Stimulated activated naive CD8-positive, alpha-beta T cell treated with anti-CD3 and anti-CD28 coated beads, Interleukin-15, amount 100 ng/mL, for 72 hours (primary cell): ENCODE measurements around the gene DTD1.
A peak's percentile ranks its signal among the peaks of the same experiment; 100 is the strongest.

ENCODE experiments used
- ATAC-seq: fragments of 150-1000 bp; cut with Tn5 transposase; 2 replicates; pipeline ENCODE4 v1.10.0; 2021; ENCODE audit warnings: mild to moderate bottlenecking, moderate library complexity
- DNase-seq, 2 donors: peaks; one replicate each; pipeline ENCODE4 v3.0.0; 2021 to 2022
- H3K27ac Mint-ChIP-seq, 2 donors: one replicate each; pipeline ENCODE4 v1.8.0; 2022; ENCODE audit warnings: mild to moderate bottlenecking in 2 of 2, mixed read lengths in 2 of 2, moderate library complexity in 2 of 2
- H3K27me3 Mint-ChIP-seq: one replicate; pipeline ENCODE4 v1.8.0; 2022; ENCODE audit warnings: mixed read lengths
- H3K4me1 Mint-ChIP-seq: one replicate; pipeline ENCODE4 v1.8.0; 2022; ENCODE audit warnings: mild to moderate bottlenecking, mixed read lengths
- H3K4me3 Mint-ChIP-seq, 2 donors: one replicate each; pipeline ENCODE4 v1.8.0; 2022; ENCODE audit warnings: mild to moderate bottlenecking in 2 of 2, mixed read lengths in 2 of 2, moderate library complexity in 1 of 2
- H3K9me3 Mint-ChIP-seq, 2 donors: one replicate each; pipeline ENCODE4 v1.8.0; 2022; ENCODE audit warnings: mixed read lengths in 2 of 2

Gene DTD1

GRCh38 chr20:18728870-18729224 is 141.0 kb downstream of the DTD1 start:
- Mint-ChIP-seq H3K27me3 (no peaks in the 10 kb centered on the region), H3K4me3 (no peak overlapping the region), H3K27ac (no peak overlapping the region), H3K4me1 (peaks cover 12% of the 10 kb centered on the region), H3K9me3 (no peaks in the 10 kb centered on the region)
- no peak for ATAC-seq
- no peak for DNase-seq

- Mint-ChIP-seq H3K9me3 (no peaks in the 10 kb centered on the region), H3K27ac (no peak overlapping the region), H3K4me1 (peaks cover 12% of the 10 kb centered on the region), H3K4me3 (no peak overlapping the region), H3K27me3 (no peaks in the 10 kb centered on the region)
- ATAC-seq (no peak), DNase-seq (no peak)
These were observed 141.5 kb downstream of the DTD1 start for GRCh38 chr20:18729231-18729825.

GRCh38 chr20:18731940-18732339 is 144.1 kb downstream of the DTD1 start:
- Mint-ChIP-seq H3K27ac (no peak overlapping the region), H3K9me3 (no peaks in the 10 kb centered on the region), H3K4me3 (no peak overlapping the region), H3K27me3 (no peaks in the 10 kb centered on the region), H3K4me1 (peaks cover 9% of the 10 kb centered on the region)
- ATAC-seq = no peak
- DNase-seq = no peak

GRCh38 chr20:18734525-18735189 is 146.8 kb downstream of the DTD1 start:
- Mint-ChIP-seq H3K4me1 (peaks cover 11% of the 10 kb centered on the region), H3K4me3 (no peak overlapping the region), H3K27me3 (no peaks in the 10 kb centered on the region), H3K27ac (no peak overlapping the region), H3K9me3 (no peaks in the 10 kb centered on the region)
- DNase-seq (no peak), ATAC-seq (no peak)

- ATAC-seq (no peak), DNase-seq (no peak)
- peak overlapping the region in 1 of 2 donors; percentile 93 for H3K27ac Mint-ChIP-seq
- H3K4me1 Mint-ChIP-seq = peaks cover 11% of the 10 kb centered on the region
- no peaks in the 10 kb centered on the region for H3K27me3 Mint-ChIP-seq
- no peaks in the 10 kb centered on the region for H3K9me3 Mint-ChIP-seq
- no peak overlapping the region for H3K4me3 Mint-ChIP-seq
These were observed 149.3 kb downstream of the DTD1 start for GRCh38 chr20:18737140-18737539.

- H3K9me3 Mint-ChIP-seq = no peaks in the 10 kb centered on the region
- H3K27me3 Mint-ChIP-seq = no peaks in the 10 kb centered on the region
- no peak overlapping the region for H3K27ac Mint-ChIP-seq
- no peak overlapping the region for H3K4me3 Mint-ChIP-seq
- ATAC-seq = no peak
- DNase-seq = no peak
- H3K4me1 Mint-ChIP-seq = peaks cover 11% of the 10 kb centered on the region
These were observed 150.2 kb downstream of the DTD1 start for GRCh38 chr20:18738055-18738454.

- ATAC-seq (no peak), DNase-seq (no peak)
- Mint-ChIP-seq H3K9me3 (no peaks in the 10 kb centered on the region), H3K4me3 (no peak overlapping the region), H3K27ac (no peak overlapping the region), H3K4me1 (peaks cover 11% of the 10 kb centered on the region), H3K27me3 (no peaks in the 10 kb centered on the region)
These were observed 151.0 kb downstream of the DTD1 start for GRCh38 chr20:18738888-18739287.

GRCh38 chr20:18739751-18740166 is 151.9 kb downstream of the DTD1 start:
- ATAC-seq = no peak
- H3K9me3 Mint-ChIP-seq = no peaks in the 10 kb centered on the region
- no peaks in the 10 kb centered on the region for H3K27me3 Mint-ChIP-seq
- DNase-seq = no peak
- peaks cover 11% of the 10 kb centered on the region for H3K4me1 Mint-ChIP-seq
- H3K27ac Mint-ChIP-seq = no peak overlapping the region
- H3K4me3 Mint-ChIP-seq = no peak overlapping the region

GRCh38 chr20:18740726-18741125 is 152.9 kb downstream of the DTD1 start:
- peaks cover 11% of the 10 kb centered on the region for H3K4me1 Mint-ChIP-seq
- ATAC-seq = no peak
- H3K9me3 Mint-ChIP-seq = no peaks in the 10 kb centered on the region
- no peak overlapping the region for H3K27ac Mint-ChIP-seq
- H3K27me3 Mint-ChIP-seq = no peaks in the 10 kb centered on the region
- no peak overlapping the region for H3K4me3 Mint-ChIP-seq
- DNase-seq = no peak

- peaks cover under 1% of the 10 kb centered on the region for H3K4me1 Mint-ChIP-seq
- no peak overlapping the region for H3K27ac Mint-ChIP-seq
- no peaks in the 10 kb centered on the region for H3K9me3 Mint-ChIP-seq
- DNase-seq = no peak
- H3K4me3 Mint-ChIP-seq = no peak overlapping the region
- H3K27me3 Mint-ChIP-seq = no peaks in the 10 kb centered on the region
- ATAC-seq = no peak
These were observed 155.0 kb downstream of the DTD1 start for GRCh38 chr20:18742841-18743240.

GRCh38 chr20:18743665-18744440 is 156.0 kb downstream of the DTD1 start:
- no peaks in the 10 kb centered on the region for H3K27me3 Mint-ChIP-seq
- H3K9me3 Mint-ChIP-seq = no peaks in the 10 kb centered on the region
- ATAC-seq (no peak), DNase-seq (no peak)
- H3K27ac Mint-ChIP-seq = peak overlapping the region in 1 of 2 donors; percentile 27
- peaks cover 6% of the 10 kb centered on the region for H3K4me1 Mint-ChIP-seq
- H3K4me3 Mint-ChIP-seq = no peak overlapping the region

GRCh38 chr20:18747090-18747489 is 159.2 kb downstream of the DTD1 start:
- peaks cover 9% of the 10 kb centered on the region for H3K4me1 Mint-ChIP-seq
- H3K27ac Mint-ChIP-seq = no peak overlapping the region
- no peak for ATAC-seq
- no peaks in the 10 kb centered on the region for H3K27me3 Mint-ChIP-seq
- no peak for DNase-seq
- no peaks in the 10 kb centered on the region for H3K9me3 Mint-ChIP-seq
- H3K4me3 Mint-ChIP-seq = no peak overlapping the region

- Mint-ChIP-seq H3K27me3 (no peaks in the 10 kb centered on the region), H3K4me1 (peaks cover 14% of the 10 kb centered on the region), H3K4me3 (no peak overlapping the region), H3K27ac (peak overlapping the region in 1 of 2 donors; percentile 31), H3K9me3 (no peaks in the 10 kb centered on the region)
- DNase-seq = no peak
- no peak for ATAC-seq
These were observed 161.1 kb downstream of the DTD1 start for GRCh38 chr20:18748987-18749386.

GRCh38 chr20:18749528-18749927 is 161.7 kb downstream of the DTD1 start:
- no peak for DNase-seq
- no peak overlapping the region for H3K27ac Mint-ChIP-seq
- no peaks in the 10 kb centered on the region for H3K27me3 Mint-ChIP-seq

GRCh38 chr20:18750735-18751134 is 162.9 kb downstream of the DTD1 start:
- no peak for ATAC-seq
- Mint-ChIP-seq H3K27ac (peak overlapping the region in 1 of 2 donors; percentile 12), H3K4me1 (peaks cover 17% of the 10 kb centered on the region), H3K4me3 (no peak overlapping the region), H3K27me3 (no peaks in the 10 kb centered on the region), H3K9me3 (no peaks in the 10 kb centered on the region)
- DNase-seq = no peak

More at GRCh38 chr20:18749528-18749927, 161.7 kb downstream of the DTD1 start:
- Mint-ChIP-seq H3K4me3 (no peak overlapping the region), H3K9me3 (no peaks in the 10 kb centered on the region), H3K4me1 (peaks cover 17% of the 10 kb centered on the region)
- ATAC-seq = no peak

- peaks cover 13% of the 10 kb centered on the region for H3K4me1 Mint-ChIP-seq
- ATAC-seq (peak; percentile 61), DNase-seq (no peak)
- no peak overlapping the region for H3K4me3 Mint-ChIP-seq
- H3K9me3 Mint-ChIP-seq = peaks cover 10 to 12% of the 10 kb centered on the region in 2 donors
- H3K27ac Mint-ChIP-seq = no peak overlapping the region
- no peaks in the 10 kb centered on the region for H3K27me3 Mint-ChIP-seq
These were observed 166.3 kb downstream of the DTD1 start for GRCh38 chr20:18754030-18754652.
